CD14-positive monocyte (primary cell): ENCODE measurements around the gene NFE2L2. TPM values are rescaled to one million over a fixed set of nuclear protein-coding genes. Genes with fewer than 3 reads are reported as not detected.
A peak's percentile ranks its signal among the peaks of the same experiment; 100 is the strongest.

Experiments
- DNase-seq, 3 donors: peaks; one replicate each; pipeline ENCODE4 v3.0.0-alpha.2; 2011 to 2022
- H2AFZ ChIP-seq: 2 replicates; pipeline ENCODE4 v1.6.0; 2012; ENCODE audit warnings: mild to moderate bottlenecking, low read depth, low read length, inconsistent platforms; ENCODE audit not compliant: insufficient read depth, poor library complexity, severe bottlenecking
- H3K27ac ChIP-seq, 2 donors: 1 replicate in 1 of 2; 2 replicates in 1 of 2; pipeline ENCODE4 v1.5.1; 2012 to 2013; ENCODE audit warnings: low read length in 2 of 2, control low read depth in 1 of 2, inconsistent platforms in 1 of 2, low read depth in 1 of 2, mild to moderate bottlenecking in 1 of 2
- H3K27me3 ChIP-seq, 2 donors: one replicate each; pipeline versions ENCODE4 v1.6.0 to v1.6.1; 2011 to 2013; ENCODE audit warnings: low read length in 2 of 2; ENCODE audit not compliant: control insufficient read depth in 2 of 2, insufficient read depth in 2 of 2
- H3K36me3 ChIP-seq, 2 donors: replicated peaks in 1 of 2; 1 replicate in 1 of 2; 2 replicates in 1 of 2; pipeline versions ENCODE4 v1.5.1 to v1.6.1; 2012 to 2013; ENCODE audit warnings: low read length in 2 of 2, control low read depth in 1 of 2, inconsistent platforms in 1 of 2, mild to moderate bottlenecking in 1 of 2; ENCODE audit not compliant: insufficient read depth in 2 of 2, control insufficient read depth in 1 of 2
- H3K4me1 ChIP-seq, 2 donors: 1 replicate in 1 of 2; 2 replicates in 1 of 2; pipeline versions ENCODE4 v1.5.1 to v1.6.1; 2012 to 2013; ENCODE audit warnings: low read length in 2 of 2, control low read depth in 1 of 2, inconsistent platforms in 1 of 2, mild to moderate bottlenecking in 1 of 2, moderate library complexity in 1 of 2; ENCODE audit not compliant: insufficient read depth in 2 of 2, control insufficient read depth in 1 of 2
- H3K4me2 ChIP-seq: replicated peaks from 2 replicates; pipeline ENCODE3; 2012; ENCODE audit warnings: low read length, moderate library complexity, mild to moderate bottlenecking; ENCODE audit not compliant: poor library complexity, severe bottlenecking; ENCODE audit errors: extremely low read depth
- H3K4me3 ChIP-seq, 3 experiments: fragments of 200-600 bp in 1 of 3; sonication (generic) in 1 of 3; replicated peaks in 1 of 3; 1 replicate in 2 of 3; 2 replicates in 1 of 3; pipeline ENCODE4 v1.5.1; 2011 to 2013; ENCODE audit warnings: low read length in 3 of 3, mild to moderate bottlenecking in 3 of 3, control low read depth in 2 of 3, low read depth in 2 of 3, inconsistent platforms in 1 of 3, moderate library complexity in 1 of 3
- H3K79me2 ChIP-seq: 2 replicates; pipeline ENCODE4 v1.6.0; 2012; ENCODE audit warnings: mild to moderate bottlenecking, control low read depth, inconsistent platforms, low read length, moderate library complexity; ENCODE audit not compliant: insufficient read depth
- H3K9ac ChIP-seq: 2 replicates; pipeline ENCODE4 v1.6.0; 2017; ENCODE audit warnings: low read length, mild to moderate bottlenecking; ENCODE audit not compliant: insufficient read depth, poor library complexity, severe bottlenecking
- H3K9me3 ChIP-seq, 2 donors: replicated peaks in 1 of 2; 1 replicate in 1 of 2; 2 replicates in 1 of 2; pipeline versions ENCODE4 v1.5.1 to v1.6.1; 2012 to 2013; ENCODE audit warnings: low read length in 2 of 2, control low read depth in 1 of 2; ENCODE audit not compliant: control insufficient read depth in 1 of 2, insufficient read depth in 1 of 2
- H4K20me1 ChIP-seq: 2 replicates; pipeline ENCODE4 v1.6.0; 2012; ENCODE audit warnings: mild to moderate bottlenecking, low read length, control low read depth, moderate library complexity; ENCODE audit not compliant: insufficient read depth
- H3K27ac Mint-ChIP-seq, 7 donors: one replicate each; pipeline ENCODE4 v1.8.0; 2020; ENCODE audit warnings: mild to moderate bottlenecking in 7 of 7, mixed read lengths in 7 of 7, moderate library complexity in 6 of 7, inconsistent platforms in 2 of 7
- H3K27me3 Mint-ChIP-seq, 3 donors: one replicate each; pipeline ENCODE4 v1.8.0; 2021 to 2022; ENCODE audit warnings: low read depth in 3 of 3, mild to moderate bottlenecking in 3 of 3, mixed read lengths in 3 of 3, moderate library complexity in 3 of 3, inconsistent platforms in 1 of 3
- H3K36me3 Mint-ChIP-seq, 2 donors: one replicate each; pipeline ENCODE4 v1.8.0; 2020; ENCODE audit warnings: mixed read lengths in 2 of 2, inconsistent platforms in 1 of 2, mild to moderate bottlenecking in 1 of 2
- H3K4me1 Mint-ChIP-seq: one replicate; pipeline ENCODE4 v1.8.0; 2020; ENCODE audit warnings: mild to moderate bottlenecking, mixed read lengths
- H3K4me3 Mint-ChIP-seq, 2 donors: one replicate each; pipeline ENCODE4 v1.8.0; 2020; ENCODE audit warnings: mild to moderate bottlenecking in 2 of 2, mixed read lengths in 2 of 2, moderate library complexity in 1 of 2
- H3K9me3 Mint-ChIP-seq, 7 donors: one replicate each; pipeline ENCODE4 v1.8.0; 2020 to 2022; ENCODE audit warnings: mixed read lengths in 7 of 7, mild to moderate bottlenecking in 6 of 7, moderate library complexity in 6 of 7, inconsistent platforms in 2 of 7
- WGBS: methylation state at CpG from one replicate; pipeline ENCODE4 v1.1.5; 2013; ENCODE audit warnings: missing lambda C conversion rate; ENCODE audit not compliant: insufficient coverage; 5-methylcytosine and 5-hydroxymethylcytosine counted together
- intact Hi-C, 2 donors: fragments of 100-400 bp; cut with micrococcal nuclease; formaldehyde crosslinking; loops; one replicate each; pipeline versions ENCODE4 v1.15.0 to v1.15.1; 2023
- polyA plus RNA-seq, 3 donors: library from polyadenylated mRNA; depleted of rRNA in 1 of 3; unstranded in 2 of 3; stranded (reverse) in 1 of 3; fragments of 300-500 nt in 2 of 3; fragments of >200 nt in 1 of 3; fragmentation: Illumina TruSeq in 2 of 3; gene quantifications; 1 replicate in 2 of 3; 2 replicates in 1 of 3; pipeline ENCODE4 v1.2.3, GENCODE V29; 2012 to 2021
- TF ChIP-seq, protein P1 (sequence below): fragments of 200-600 bp; IDR thresholded peaks from one replicate; pipeline ENCODE4 v1.8.0; 2022; ENCODE audit warnings: antibody characterized with exemption, mild to moderate bottlenecking

The NFE2L2 gene
- polyA plus RNA-seq, 3 donors = 38.7 to 51.6 (median 46.6) TPM

DNA sequence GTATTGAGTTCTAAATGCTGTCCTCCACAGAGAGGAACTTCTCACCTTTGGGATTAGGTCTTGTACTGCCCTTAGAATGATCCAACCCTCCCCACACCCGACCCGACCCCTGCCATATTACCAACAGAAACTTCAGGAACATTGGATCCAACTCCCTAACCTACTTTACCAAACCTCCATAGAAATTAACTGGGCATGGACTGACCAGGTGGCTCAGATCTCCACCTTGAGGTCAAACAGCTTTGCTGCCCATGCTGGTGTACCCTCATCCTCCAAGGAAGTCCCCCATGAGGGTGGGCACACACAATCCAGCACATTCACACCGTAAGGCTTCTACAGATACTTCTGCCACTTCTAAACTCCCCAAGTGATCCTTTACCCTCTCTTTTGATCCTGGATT, 21.5 kb downstream of the NFE2L2 start:
- Mint-ChIP-seq H3K36me3 (peaks cover 3 to 23% of the 10 kb centered on the region in 2 donors), H3K27ac (peak overlapping the region; percentile 81 to 95 (median 91)), H3K9me3 (no peaks in the 10 kb centered on the region), H3K4me3 (peak overlapping the region in 1 of 2 donors; percentile 59), H3K27me3 (no peaks in the 10 kb centered on the region), H3K4me1 (peaks cover 84% of the 10 kb centered on the region)
- H3K27ac ChIP-seq = peak overlapping the region; percentile 42 to 83
- peak overlapping the region in 1 of 3 experiments; percentile 45 for H3K4me3 ChIP-seq
- no peaks in the 10 kb centered on the region for H3K9me3 ChIP-seq
- no peak overlapping the region for H2AFZ ChIP-seq
- TF ChIP-seq, protein P1, sequence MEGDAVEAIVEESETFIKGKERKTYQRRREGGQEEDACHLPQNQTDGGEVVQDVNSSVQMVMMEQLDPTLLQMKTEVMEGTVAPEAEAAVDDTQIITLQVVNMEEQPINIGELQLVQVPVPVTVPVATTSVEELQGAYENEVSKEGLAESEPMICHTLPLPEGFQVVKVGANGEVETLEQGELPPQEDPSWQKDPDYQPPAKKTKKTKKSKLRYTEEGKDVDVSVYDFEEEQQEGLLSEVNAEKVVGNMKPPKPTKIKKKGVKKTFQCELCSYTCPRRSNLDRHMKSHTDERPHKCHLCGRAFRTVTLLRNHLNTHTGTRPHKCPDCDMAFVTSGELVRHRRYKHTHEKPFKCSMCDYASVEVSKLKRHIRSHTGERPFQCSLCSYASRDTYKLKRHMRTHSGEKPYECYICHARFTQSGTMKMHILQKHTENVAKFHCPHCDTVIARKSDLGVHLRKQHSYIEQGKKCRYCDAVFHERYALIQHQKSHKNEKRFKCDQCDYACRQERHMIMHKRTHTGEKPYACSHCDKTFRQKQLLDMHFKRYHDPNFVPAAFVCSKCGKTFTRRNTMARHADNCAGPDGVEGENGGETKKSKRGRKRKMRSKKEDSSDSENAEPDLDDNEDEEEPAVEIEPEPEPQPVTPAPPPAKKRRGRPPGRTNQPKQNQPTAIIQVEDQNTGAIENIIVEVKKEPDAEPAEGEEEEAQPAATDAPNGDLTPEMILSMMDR = no peak
- H4K20me1 ChIP-seq = peaks cover 35% of the 10 kb centered on the region
- peaks cover 73 to 89% of the 10 kb centered on the region in 2 donors for H3K4me1 ChIP-seq
- H3K36me3 ChIP-seq = no peaks in the 10 kb centered on the region
- H3K27me3 ChIP-seq = no peaks in the 10 kb centered on the region
- DNase-seq = no peak
- H3K4me2 ChIP-seq = peak overlapping the region; percentile 52
- H3K9ac ChIP-seq = no peak overlapping the region
- 94% methylated on average over 2 of the region's 3 CpGs for WGBS
- intact Hi-C loops = no loop called here
- peaks cover 96% of the 10 kb centered on the region for H3K79me2 ChIP-seq

GRCh38 chr2:177242121-177242987, 22.2 kb downstream of the NFE2L2 start:
- H3K4me1 ChIP-seq = peaks cover 77 to 96% of the 10 kb centered on the region in 2 donors
- no peaks in the 10 kb centered on the region for H3K9me3 ChIP-seq
- TF ChIP-seq, protein P1 = no peak
- H3K4me3 ChIP-seq = peak overlapping the region in 1 of 3 experiments; percentile 45
- peak overlapping the region in 1 of 2 donors; percentile 83 for H3K27ac ChIP-seq
- Mint-ChIP-seq H3K4me1 (peaks cover 81% of the 10 kb centered on the region), H3K36me3 (peaks cover 3 to 23% of the 10 kb centered on the region in 2 donors), H3K27me3 (no peaks in the 10 kb centered on the region), H3K27ac (peak overlapping the region; percentile 81 to 95 (median 91)), H3K9me3 (no peaks in the 10 kb centered on the region), H3K4me3 (peak overlapping the region in 1 of 2 donors; percentile 59)
- H3K27me3 ChIP-seq = no peaks in the 10 kb centered on the region
- H2AFZ ChIP-seq = no peak overlapping the region
- H3K79me2 ChIP-seq = peaks cover 96% of the 10 kb centered on the region
- peak; percentile 38 to 73 (median 70) for DNase-seq
- H3K4me2 ChIP-seq = peak overlapping the region; percentile 52
- no peak overlapping the region for H3K9ac ChIP-seq
- H4K20me1 ChIP-seq = peaks cover 28% of the 10 kb centered on the region
- H3K36me3 ChIP-seq = no peaks in the 10 kb centered on the region
- 57% methylated on average over 3 of the region's 5 CpGs for WGBS
- intact Hi-C loops = no loop called here
